AG09319 (cell line): Measurements from ENCODE around the gene CDH4.

Source experiments
- DNase-seq: peaks from one replicate; pipeline ENCODE4 v3.0.0-alpha.2; 2010; ENCODE audit warnings: low read depth; ENCODE audit errors: extremely low read depth
- CTCF ChIP-seq: IDR thresholded peaks from 2 replicates; pipeline ENCODE4 v1.5.1; 2011; ENCODE audit warnings: low read depth, mild to moderate bottlenecking, inconsistent platforms, low read length, moderate library complexity

Gene CDH4

GRCh38 chr20:61434341-61434781 is 182.3 kb downstream of the CDH4 start:
- TF ChIP-seq CTCF = no peak
- no peak for DNase-seq

GRCh38 chr20:61435184-61435822 is 183.2 kb downstream of the CDH4 start:
- DNase-seq = no peak
- TF ChIP-seq CTCF = no peak

- no peak for DNase-seq
- no peak for TF ChIP-seq CTCF
Observed at GRCh38 chr20:61435823-61436220, 183.8 kb downstream of the CDH4 start.

- DNase-seq = no peak
- TF ChIP-seq CTCF = no peak
Observed at GRCh38 chr20:61436283-61436666, 184.2 kb downstream of the CDH4 start.

GRCh38 chr20:61436667-61437279 is 184.7 kb downstream of the CDH4 start:
- DNase-seq = no peak
- peak; percentile 0; the same call in 1 of the 2 replicates for TF ChIP-seq CTCF

GRCh38 chr20:61437280-61438206 is 185.5 kb downstream of the CDH4 start:
- no peak for TF ChIP-seq CTCF
- DNase-seq = peak; percentile 42

- no peak for TF ChIP-seq CTCF
Observed at GRCh38 chr20:61438285-61438684, 186.2 kb downstream of the CDH4 start.

More at GRCh38 chr20:61438285-61438684, 186.2 kb downstream of the CDH4 start:
- no peak for DNase-seq
